Activated CD8-positive, alpha-beta memory T cell treated with anti-CD3 and anti-CD28 coated beads for 48 hours (primary cell): ENCODE measurements around the gene RPS6KC1.
"Not testable (repeated sequence)": the region's sequence is repeated elsewhere in the genome, so short reads cannot be mapped to it uniquely, and the experiment has no call there.

ENCODE experiments used
- DNase-seq, 3 experiments: peaks; one replicate each; pipeline ENCODE4 v3.0.0-alpha.2; 2020; ENCODE audit warnings: low read depth in 2 of 3, low spot score in 2 of 3

Gene RPS6KC1

DNA sequence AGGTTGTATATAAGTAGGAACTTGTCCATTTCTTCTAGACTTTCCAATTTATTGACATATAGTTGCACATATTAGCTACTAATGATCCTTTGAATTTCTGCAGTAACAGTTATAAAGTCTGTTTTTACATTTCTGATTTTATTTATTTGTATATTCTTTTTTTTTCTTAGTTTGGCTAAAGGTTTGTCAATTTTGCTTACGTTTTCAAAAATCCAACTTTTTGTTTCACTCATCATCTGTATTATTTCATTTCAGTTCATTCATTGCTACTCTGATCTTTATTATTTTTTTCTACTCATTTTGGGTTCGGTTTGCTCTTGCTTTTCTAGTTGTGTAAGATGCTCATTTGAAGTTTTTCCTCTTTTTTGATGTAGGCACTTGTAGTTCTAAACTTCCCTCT, 97.9 kb downstream of the RPS6KC1 start:
- DNase-seq: no peak

DNA sequence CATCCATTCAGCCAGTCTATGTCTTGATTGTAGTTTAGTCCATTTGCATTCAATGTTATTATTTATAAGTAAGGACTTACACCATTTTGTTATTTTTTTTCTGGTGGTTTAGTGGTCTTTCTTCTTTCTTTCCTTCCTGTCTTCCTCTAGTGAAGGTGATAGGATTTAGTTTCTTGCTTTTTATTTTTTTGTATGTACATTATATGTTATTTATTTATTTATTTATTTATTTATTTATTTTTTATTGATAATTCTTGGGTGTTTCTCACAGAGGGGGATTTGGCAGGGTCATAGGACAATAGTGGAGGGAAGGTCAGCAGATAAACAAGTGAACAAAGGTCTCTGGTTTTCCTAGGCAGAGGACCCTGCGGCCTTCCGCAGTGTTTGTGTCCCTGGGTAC, 99.0 kb downstream of the RPS6KC1 start:
- DNase-seq: not testable (repeated sequence)

GRCh38 chr1:213154056-213154685, 103.1 kb downstream of the RPS6KC1 start:
- DNase-seq: no peak

GRCh38 chr1:213159376-213159775, 108.3 kb downstream of the RPS6KC1 start:
- DNase-seq: no peak

DNA sequence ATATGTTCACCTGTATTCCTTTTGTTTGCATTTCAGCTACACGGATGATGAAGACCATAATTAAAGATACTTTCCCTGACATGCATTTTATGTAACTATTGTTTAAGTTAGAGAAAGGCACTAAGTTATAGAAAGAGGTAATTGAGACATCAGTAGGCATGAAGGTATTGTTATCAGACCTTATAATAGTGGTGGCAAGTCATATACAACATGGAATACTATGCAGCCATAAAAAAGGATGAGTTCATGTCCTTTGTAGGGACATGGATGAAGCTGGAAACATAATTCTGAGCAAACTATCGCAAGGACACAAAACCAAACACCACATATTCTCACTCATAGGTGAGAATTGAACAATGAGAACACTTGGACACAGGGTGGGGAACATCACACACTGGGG, 109.4 kb downstream of the RPS6KC1 start:
- DNase-seq: not testable (repeated sequence)

DNA sequence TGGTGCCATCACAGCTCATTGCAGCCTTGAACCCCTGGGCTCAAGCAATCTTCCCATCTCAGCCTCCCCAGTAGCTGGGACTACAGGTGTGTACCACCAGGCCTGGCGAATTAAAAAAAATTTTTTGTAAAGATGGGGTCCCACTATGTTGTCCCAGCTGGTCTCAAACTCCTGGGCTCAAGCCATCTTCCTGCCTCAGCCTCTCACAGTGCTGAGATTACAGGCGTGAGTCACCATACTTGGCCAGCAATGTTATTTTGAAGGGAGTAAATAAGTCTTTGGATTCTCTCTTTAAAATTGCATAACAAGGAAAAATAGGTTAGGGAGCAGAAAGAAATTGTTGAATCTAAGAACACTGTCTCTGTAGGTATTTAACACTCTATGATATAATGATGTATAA, 111.3 kb downstream of the RPS6KC1 start:
- no peak for DNase-seq

- DNase-seq: no peak
Observed at GRCh38 chr1:213162862-213163261, 111.8 kb downstream of the RPS6KC1 start.

- DNase-seq: no peak
Observed at GRCh38 chr1:213163278-213163711, 112.3 kb downstream of the RPS6KC1 start.

- DNase-seq: no peak
Observed at GRCh38 chr1:213164561-213164960, 113.5 kb downstream of the RPS6KC1 start.

DNA sequence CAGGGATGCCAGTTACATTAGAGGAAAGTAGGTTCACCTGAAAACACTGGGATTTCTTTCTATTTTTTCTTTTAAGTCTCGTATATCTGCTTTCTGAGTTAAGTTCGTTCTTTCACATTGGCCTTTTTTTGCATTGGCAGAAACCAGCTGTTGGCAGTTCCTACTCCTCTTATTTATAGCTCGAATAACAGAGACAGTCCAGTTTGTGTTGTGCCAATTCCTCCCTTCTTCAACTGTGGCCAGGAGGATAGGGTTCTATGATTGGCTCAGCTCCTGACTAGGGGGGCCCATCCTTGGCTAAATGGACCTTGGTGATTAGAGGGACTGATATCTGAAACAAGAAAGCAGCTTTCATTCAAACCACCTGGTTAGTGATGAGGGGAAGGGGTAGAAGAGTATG, 115.8 kb downstream of the RPS6KC1 start:
- no peak for DNase-seq

- DNase-seq: no peak
Observed at GRCh38 chr1:213171711-213172110, 120.7 kb downstream of the RPS6KC1 start.

DNA sequence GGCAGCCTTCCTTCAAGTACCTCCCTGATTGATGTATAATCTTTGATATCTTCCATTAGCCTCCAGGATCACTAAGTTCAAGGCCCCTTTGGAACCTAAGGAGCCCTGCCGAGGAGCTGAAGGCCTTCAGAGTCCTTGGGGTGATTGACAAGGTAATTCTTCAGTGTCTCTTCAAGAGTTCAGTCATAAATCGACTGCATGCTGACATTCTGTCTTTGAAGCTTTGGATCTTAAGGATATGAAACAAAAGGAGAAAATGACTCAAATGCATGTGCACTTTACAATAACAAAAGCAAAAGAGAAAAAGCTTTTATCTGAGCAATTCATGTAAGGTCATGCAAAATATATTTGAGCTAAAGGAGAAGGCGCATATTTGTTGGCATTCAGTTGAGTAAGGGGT, 125.3 kb downstream of the RPS6KC1 start:
- DNase-seq: no peak

- no peak for DNase-seq
Observed at GRCh38 chr1:213179784-213180183, 128.7 kb downstream of the RPS6KC1 start.

- no peak for DNase-seq
Observed at GRCh38 chr1:213180833-213181232, 129.8 kb downstream of the RPS6KC1 start.

GRCh38 chr1:213183036-213183672, 132.1 kb downstream of the RPS6KC1 start:
- DNase-seq: no peak

- DNase-seq: no peak
Observed at GRCh38 chr1:213186168-213186567, 135.1 kb downstream of the RPS6KC1 start.

DNA sequence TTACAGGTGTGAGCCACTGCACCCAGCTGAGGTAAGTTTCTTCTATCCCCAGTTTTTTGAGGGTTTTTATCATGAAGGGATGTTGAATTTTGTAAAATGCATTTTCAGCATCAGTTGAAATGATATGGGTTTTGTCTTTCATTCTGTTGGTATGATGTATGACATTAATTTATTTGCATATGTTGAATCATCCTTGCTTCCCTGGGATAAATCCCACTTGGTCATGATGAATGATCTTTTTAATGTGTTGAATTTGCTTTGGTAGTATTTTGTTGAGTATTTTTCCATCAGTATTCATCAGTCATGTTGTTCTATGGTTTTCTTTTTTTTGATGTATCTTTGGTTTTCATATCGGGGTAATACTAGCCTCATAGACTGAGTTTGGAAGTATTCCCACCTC, 141.0 kb downstream of the RPS6KC1 start:
- no peak for DNase-seq

DNA sequence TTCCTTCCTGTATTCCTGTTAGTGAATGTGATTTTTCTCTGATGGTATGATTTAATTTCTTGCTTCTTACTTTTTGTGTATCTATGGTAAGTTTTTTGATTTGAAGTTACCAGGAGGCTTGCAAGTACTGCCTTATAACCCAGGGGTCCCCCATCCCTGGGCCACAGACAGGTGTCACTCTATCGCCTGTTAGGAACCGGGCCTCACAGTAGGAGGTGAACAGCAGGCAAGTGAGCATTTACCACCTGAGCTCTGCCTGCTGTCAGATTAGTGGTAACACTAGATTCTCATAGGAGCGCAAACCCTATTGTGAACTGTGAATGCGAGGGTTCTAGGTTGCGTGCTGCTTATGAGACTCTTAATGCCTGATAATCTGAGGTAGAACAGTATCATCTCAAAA, 143.3 kb downstream of the RPS6KC1 start:
- no peak for DNase-seq

DNA sequence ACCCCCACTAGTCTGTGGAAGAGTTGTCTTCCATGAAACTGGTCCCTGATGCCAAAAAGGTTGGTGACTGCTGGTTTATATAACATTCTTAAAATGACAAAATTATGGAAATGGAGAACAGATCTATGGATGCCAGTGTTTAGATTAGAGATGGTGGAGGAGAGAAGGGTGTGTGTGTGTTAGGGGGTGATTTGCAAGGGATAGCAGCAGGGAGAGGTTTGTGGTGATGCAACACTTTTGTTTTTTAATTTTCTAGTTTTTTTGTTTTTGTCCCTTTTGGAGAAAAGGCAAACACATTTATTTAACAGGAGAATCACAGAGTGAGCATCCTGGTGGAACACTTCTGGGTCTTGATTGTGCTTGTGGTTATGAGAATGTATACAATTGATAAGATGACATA, 143.8 kb downstream of the RPS6KC1 start:
- no peak for DNase-seq

DNA sequence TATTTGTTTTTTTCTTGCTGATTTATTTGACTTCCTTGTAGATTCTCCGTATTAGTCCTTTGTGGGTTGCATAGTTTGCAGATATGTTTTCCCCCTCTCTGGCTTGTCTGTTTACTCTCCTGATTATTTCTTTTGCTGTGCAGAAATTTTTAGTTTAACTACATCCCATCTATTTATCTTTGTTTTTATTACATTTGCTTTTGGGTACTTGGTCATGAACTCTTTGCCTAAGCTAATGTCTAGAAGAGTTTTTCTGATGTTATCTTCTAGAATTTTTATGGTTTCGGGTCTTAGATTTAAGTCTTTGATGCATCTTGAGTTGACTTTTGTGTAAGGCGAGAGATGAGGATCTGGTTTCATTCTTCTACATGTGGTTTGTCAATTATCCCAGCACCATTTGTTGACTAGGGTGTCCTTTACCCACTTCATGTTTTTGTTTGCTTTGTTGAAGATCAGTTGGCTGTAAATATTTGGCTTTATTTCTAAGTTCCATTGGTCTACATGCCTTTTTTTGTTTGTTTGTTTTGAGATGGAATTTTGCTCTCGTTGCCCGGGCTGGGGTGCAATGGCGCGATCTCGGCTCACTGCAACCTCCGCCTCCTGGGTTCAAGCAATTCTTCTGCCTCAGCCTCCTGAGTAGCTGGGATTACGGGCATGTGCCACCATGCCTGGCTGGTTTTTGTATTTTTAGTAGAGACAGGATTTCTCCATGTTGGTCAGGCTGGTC, 145.4 kb downstream of the RPS6KC1 start:
- not testable (repeated sequence) for DNase-seq

- DNase-seq: no peak
Observed at GRCh38 chr1:213200630-213201029, 149.6 kb downstream of the RPS6KC1 start.

DNA sequence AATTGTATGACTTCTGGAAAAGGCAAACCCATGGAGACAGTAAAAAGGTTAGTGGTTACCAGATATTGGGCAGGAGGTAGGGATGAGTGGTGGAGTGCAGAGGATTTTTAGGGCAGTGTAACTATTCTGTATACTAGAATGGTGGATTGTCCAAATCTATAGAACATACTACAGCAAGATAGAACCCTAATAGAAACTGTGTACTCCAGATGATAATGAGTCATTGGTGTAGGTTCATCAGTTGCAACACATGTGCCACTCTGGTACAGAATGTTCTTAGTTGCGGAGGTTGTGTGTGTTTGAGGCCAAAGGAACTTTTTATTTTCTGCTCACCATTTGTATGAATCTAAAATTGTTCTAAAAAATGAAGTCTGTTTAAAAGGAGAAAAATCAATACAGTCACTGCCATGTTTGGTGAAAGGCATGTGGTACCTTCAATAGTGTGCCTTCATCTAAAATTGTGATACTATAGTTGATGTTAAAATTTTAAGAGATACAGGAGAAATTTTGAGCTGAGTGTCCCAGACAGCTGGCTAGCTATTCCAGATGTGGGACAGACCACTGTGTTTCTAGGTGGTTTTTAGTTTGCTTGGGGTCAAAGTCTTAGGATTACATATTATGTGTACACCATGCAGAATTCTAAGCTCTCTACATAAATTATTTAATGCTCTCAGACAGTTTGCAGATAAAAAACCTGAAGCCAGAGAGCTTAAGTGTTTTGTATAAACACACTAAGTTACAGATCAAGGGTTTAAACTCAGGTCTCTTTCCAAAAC, 150.5 kb downstream of the RPS6KC1 start:
- no peak for DNase-seq
